OCI-M1 (cell line): ENCODE results near the gene TH.

Experiments used
- DNase-seq: peaks from one replicate; lab custom pipeline; 2025; lab: John Stamatoyannopoulos, UW

The TH gene

GRCh38 chr11:2171591-2172003 lies at the start of gene TH:
TSS of gene TH (minus strand) at chr11:2171815. CDS start at chr11:2171786, 29 bp downstream.
- DNase-seq: no peak

DNA sequence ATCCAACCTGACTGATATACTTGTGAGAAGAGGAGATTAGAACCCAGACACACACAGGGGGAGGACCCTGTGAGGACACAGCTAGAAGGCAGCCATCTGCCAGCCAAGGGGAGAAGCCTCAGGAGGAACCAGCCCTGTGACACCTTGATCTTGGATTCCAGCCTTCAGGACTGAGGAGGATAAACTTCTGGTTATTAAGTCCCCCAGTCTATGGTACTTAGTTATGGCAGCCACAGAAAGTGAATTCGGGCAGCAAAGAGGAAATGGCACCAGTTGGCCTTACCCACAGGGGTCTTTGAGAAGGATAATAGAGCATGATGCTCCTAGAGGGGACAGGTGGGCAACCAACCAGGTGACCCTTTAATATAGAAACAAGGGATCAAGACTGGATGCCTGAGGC lies 49.4 kb upstream of the TH start:
- no peak for DNase-seq

GRCh38 chr11:2220173-2220771 lies 48.7 kb upstream of the TH start:
- peak; percentile 28 for DNase-seq

DNA sequence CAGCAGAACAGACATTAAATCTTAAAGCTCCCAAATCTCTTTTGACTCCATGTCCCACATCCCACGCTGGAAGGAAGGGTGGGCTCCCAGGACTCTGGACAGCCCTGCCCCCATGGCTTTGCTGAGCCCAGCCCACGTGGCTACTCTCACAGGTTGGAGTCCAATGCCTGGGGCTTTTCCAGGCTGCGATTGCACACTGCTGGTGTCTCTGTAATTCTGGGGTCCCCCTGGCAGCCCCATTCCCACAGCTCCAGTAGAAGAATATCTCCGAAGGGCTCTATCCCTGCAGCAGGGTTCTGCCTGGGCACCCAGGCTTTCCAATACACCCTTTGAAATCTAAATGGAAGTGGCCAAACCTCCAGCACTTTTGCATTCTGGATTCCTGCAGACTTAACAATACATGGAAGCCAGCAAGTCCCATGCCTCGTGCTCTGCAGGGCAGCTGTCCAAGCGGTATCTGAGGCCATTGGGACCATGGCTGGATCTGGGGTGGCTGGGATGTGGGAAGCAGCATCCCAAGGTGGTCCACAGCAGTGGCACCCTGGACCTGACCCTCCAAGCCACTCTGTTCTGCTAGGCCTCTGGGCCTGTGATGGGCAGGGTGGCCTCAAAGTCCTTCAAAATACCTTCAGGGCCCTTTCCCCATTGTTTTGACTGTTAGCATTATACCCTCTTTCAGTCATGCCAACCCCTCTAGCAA lies 47.9 kb upstream of the TH start:
- DNase-seq: no peak

GRCh38 chr11:2218031-2218633 lies 46.5 kb upstream of the TH start:
- no peak for DNase-seq

- DNase-seq: no peak
Observed at GRCh38 chr11:2217211-2218030, 45.8 kb upstream of the TH start.

- no peak for DNase-seq
Observed at GRCh38 chr11:2216400-2217064, 44.9 kb upstream of the TH start.

DNA sequence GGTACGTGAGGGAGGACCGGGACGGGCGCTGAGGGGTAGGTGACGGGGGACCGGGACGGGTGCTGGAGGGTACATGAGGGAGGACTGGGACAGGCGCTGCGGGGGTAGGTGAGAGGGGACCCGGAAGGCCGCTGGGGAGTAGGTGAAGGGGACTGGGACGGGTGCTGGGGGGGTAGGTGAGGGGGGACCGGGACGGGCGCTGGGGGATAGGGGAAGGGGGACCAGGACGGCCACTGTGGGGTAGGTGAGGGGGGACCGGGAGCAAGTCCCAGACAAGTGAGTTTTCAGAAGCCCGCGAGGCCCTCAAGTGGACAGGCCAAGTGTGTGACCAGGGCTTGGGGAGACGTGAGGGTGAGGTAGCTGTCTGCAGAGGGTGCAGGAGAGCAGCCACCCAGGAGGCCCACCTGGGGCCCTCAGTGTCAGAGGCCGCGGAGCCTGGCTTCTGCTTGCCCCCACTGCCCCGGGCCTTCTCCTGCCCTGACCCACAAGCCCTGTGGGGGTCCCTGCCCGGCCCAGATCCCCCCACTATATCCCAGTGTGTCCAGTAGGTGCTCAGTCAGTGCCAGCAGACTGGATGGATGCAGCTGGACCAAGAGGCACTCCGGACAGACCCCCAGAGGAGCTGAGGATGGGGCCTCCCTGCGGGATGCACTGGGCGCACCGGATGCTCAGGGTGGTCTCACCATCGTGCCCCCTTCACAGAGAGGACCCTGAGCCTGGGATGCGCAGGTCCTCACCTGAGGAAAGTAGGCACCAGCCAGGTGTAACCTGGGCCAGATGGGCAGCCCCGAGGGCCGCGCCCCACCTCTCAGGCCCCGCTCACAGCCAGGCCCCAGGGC lies 44.2 kb upstream of the TH start:
- DNase-seq: no peak

DNA sequence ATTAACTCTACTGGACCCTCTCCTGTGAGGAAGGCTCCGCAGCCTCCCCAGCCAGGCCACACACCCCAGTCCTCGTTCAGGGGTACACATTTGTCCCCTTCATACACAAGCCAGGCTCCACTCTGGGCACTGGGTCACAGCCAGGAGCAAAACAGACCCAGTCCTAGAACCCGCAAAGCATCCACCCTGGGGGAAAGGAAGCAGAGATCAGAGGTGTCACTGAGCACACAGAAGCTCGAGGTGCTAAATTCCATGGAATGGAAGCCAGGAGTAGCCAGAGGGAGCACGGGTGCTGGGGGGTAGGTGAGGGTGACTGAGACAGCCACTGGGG lies 43.6 kb upstream of the TH start:
- no peak for DNase-seq

- DNase-seq: no peak
Observed at GRCh38 chr11:2214527-2215229, 43.1 kb upstream of the TH start.

DNA sequence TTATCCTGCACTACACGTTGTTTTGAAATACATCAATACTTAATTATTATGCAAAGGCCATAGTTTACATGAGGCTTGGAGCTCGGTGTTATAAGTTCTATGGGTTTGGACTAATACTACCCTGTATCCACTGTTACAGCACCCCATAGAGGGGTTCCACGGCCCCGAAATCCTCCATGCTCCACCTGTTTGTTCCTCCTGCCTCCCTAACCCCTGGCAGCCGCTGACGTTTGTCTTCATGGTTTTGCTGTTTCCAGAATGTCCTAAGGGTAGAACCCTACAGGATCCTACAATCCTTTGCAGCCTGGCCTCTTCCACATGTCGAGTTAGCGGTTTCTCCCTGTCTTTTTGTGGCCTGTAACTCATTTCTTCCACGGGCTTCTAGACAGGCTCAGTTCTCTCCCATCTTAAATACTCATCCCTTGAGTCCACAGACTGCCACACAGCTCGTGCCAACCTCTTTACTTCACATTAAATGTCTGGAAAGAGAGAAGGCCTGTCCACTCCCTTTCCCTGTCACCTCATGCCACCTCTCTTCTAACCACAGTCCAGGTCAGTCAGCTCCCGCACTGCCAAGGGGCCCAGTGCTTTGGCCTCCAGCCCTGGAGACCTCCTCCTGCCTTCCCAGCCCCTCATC lies 42.4 kb upstream of the TH start:
- no peak for DNase-seq

DNA sequence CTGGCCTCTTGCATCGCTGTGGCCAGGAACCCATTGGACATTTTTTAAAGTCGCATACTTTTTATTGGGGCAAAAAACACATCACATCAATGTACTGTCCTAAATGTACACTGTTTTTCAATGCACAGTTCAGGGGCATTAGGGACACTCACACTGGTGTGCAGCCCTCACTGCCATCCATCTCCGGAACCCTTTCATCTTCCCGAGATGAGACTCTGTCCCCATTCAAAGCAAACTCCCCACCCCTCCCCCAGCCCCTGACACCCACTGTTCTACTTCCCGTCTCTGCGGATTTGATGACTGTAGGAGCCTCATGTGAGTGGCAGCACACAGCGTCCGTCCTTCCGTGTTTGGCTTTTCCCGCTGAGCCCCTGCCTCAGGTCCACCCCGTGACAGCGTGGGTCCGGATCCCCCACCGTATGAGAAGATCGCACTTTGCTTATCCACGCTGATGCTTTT lies 41.8 kb upstream of the TH start:
- no peak for DNase-seq

- no peak for DNase-seq
Observed at GRCh38 chr11:2212411-2213251, 41.0 kb upstream of the TH start.

GRCh38 chr11:2211113-2211971 lies 39.7 kb upstream of the TH start:
- DNase-seq: no peak

DNA sequence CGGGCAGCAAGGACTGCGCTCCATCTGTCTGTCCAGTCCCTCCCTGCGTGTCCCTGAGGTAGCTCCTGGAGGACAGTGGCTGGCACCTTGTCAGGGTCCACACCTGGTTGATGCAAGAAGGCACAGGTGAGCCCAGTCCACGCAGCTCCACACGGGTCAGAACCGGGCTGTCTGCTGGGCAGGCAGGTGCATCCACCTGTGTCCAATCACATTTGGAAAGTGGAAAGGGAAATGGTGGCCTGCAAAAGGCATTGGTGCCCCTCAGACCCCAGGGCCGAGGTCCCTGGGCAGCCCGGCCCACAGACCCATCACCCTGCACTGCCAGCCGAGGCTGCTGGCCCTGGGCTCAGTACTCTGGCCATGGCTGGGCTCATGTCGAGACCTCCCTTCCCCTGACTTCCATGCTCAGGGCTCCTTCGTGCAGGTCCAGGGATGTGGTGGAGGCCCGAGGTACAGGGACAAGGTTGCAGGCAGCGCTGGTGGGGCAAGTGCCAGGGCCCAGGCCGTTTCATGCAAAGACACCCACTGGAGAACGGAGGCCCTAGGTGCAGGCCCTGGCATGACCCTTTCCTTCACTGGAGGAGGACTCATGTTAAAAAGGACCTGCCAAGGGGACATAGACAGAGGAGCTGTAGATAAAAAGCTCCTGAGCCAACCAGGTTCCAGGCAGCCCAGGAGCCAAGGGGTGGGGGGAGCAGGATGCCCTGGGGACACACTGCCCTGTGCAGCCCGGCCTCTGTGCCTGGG lies 38.9 kb upstream of the TH start:
- DNase-seq: no peak

- DNase-seq: no peak
Observed at GRCh38 chr11:2209900-2210321, 38.3 kb upstream of the TH start.

DNA sequence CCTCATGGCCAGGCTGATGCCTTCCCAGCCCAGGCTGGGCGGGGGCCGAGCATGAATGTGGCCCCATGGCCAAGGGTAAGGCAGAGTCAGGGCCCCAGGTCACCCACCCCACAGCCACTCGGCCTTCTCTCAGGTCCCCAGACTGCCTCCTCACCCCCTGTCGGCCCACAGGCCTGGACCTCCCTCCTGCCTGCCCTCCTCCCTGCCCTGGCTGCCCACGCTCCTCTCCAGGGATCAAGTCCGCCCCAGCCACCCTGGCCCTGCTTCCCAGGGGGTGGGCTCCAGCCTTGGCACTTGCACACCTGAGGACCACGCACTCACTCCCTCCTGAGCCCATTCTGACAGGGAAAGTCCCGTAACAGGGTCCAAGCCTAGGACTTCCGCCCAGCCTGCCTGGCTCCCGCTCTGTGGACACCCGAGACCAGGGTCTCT lies 37.8 kb upstream of the TH start:
- DNase-seq: no peak
